Cardiac muscle cell (in vitro differentiated cells and primary cell): ENCODE measurements around the gene ANGPTL4. TPM values are rescaled to one million over a fixed set of nuclear protein-coding genes. Genes with fewer than 3 reads are reported as not detected.
"Not testable (repeated sequence)": the region's sequence is repeated elsewhere in the genome, so short reads cannot be mapped to it uniquely, and the experiment has no call there.

Source experiments
- DNase-seq, 2 donors: peaks; one replicate each; pipeline versions ENCODE4 v3.0.0 to v3.0.0-alpha.2; 2010 to 2017; ENCODE audit warnings: low read depth in 1 of 2, low spot score in 1 of 2
- H3K27ac ChIP-seq: fragments of 200-600 bp; sonication (generic); 2 replicates; pipeline ENCODE4 v1.5.1; 2016
- H3K27me3 ChIP-seq: fragments of 200-600 bp; sonication (generic); 2 replicates; pipeline ENCODE4 v1.6.0; 2016; ENCODE audit warnings: control low read depth
- H3K36me3 ChIP-seq: fragments of 200-600 bp; sonication (generic); 2 replicates; pipeline ENCODE4 v1.5.1; 2016; ENCODE audit warnings: control low read depth
- H3K4me1 ChIP-seq: fragments of 200-600 bp; sonication (generic); 2 replicates; pipeline ENCODE4 v1.8.1; 2017; ENCODE audit warnings: low read depth, mild to moderate bottlenecking, mixed run types
- H3K4me3 ChIP-seq: fragments of 200-600 bp; sonication (generic); 2 replicates; pipeline ENCODE4 v1.5.1; 2016; ENCODE audit warnings: mild to moderate bottlenecking
- H3K9me3 ChIP-seq: fragments of 200-600 bp; sonication (generic); 2 replicates; pipeline ENCODE4 v1.5.1; 2017; ENCODE audit warnings: low read depth, mild to moderate bottlenecking, control low read depth
- CTCF ChIP-seq: IDR thresholded peaks from 2 replicates; pipeline ENCODE4 v1.5.1; 2012; ENCODE audit warnings: low read depth, mild to moderate bottlenecking, low read length
- polyA plus RNA-seq: library from polyadenylated mRNA; unstranded; fragments of >200 nt; fragmentation: Nextera tagmentation; extraction: Ambion mirVana; gene quantifications from 2 replicates; pipeline ENCODE4 v1.2.1, GENCODE V29; 2016
- total RNA-seq: library from RNA; depleted of rRNA; stranded (reverse); fragments of >200 nt; gene quantifications from 2 replicates; pipeline ENCODE4 v1.2.3, GENCODE V29; 2016

ANGPTL4 gene
- total and polyA plus RNA-seq, 2 experiments from 2014 or later, result 3.2 to 6.0 TPM

GRCh38 chr19:8343483-8343844, 20.5 kb upstream of the ANGPTL4 start:
- Histone ChIP-seq H3K27ac (no peak overlapping the region), H3K4me3 (no peak overlapping the region), H3K9me3 (no peaks in the 10 kb centered on the region), H3K36me3 (no peaks in the 10 kb centered on the region), H3K4me1 (no peaks in the 10 kb centered on the region), H3K27me3 (peaks cover 9% of the 10 kb centered on the region)
- TF ChIP-seq CTCF, result no peak
- DNase-seq, result no peak

GRCh38 chr19:8349629-8350372, 14.2 kb upstream of the ANGPTL4 start:
- H3K4me1 ChIP-seq, H3K27ac ChIP-seq, H3K36me3 ChIP-seq, H3K4me3 ChIP-seq, H3K27me3 ChIP-seq, DNase-seq, H3K9me3 ChIP-seq: not testable (repeated sequence)

- Histone ChIP-seq H3K9me3 (no peaks in the 10 kb centered on the region), H3K36me3 (no peaks in the 10 kb centered on the region), H3K27ac (no peak overlapping the region), H3K27me3 (no peaks in the 10 kb centered on the region), H3K4me3 (no peak overlapping the region), H3K4me1 (peaks cover 5% of the 10 kb centered on the region)
- DNase-seq, result peak in 1 of 2 donors; percentile 61
- TF ChIP-seq CTCF, result no peak
Measured at GRCh38 chr19:8352134-8352827, 11.7 kb upstream of the ANGPTL4 start.

GRCh38 chr19:8352845-8353244, 11.1 kb upstream of the ANGPTL4 start:
- not testable (repeated sequence) for H3K27ac ChIP-seq, H3K27me3 ChIP-seq, H3K4me3 ChIP-seq, DNase-seq, H3K36me3 ChIP-seq, H3K9me3 ChIP-seq, H3K4me1 ChIP-seq

GRCh38 chr19:8355631-8356402, 8.1 kb upstream of the ANGPTL4 start:
- Histone ChIP-seq H3K27me3 (no peaks in the 10 kb centered on the region), H3K4me3 (no peak overlapping the region), H3K9me3 (no peaks in the 10 kb centered on the region), H3K36me3 (no peaks in the 10 kb centered on the region), H3K27ac (no peak overlapping the region), H3K4me1 (peaks cover 5% of the 10 kb centered on the region)
- no peak for TF ChIP-seq CTCF
- DNase-seq, result peak in 1 of 2 donors; percentile 97

- peak in 1 of 2 donors; percentile 56 for DNase-seq
- H3K4me3 ChIP-seq, result no peak overlapping the region
- H3K27me3 ChIP-seq, result no peaks in the 10 kb centered on the region
- H3K36me3 ChIP-seq, result no peaks in the 10 kb centered on the region
- H3K4me1 ChIP-seq, result peaks cover 8% of the 10 kb centered on the region
- TF ChIP-seq CTCF, result no peak
- H3K27ac ChIP-seq, result no peak overlapping the region
- no peaks in the 10 kb centered on the region for H3K9me3 ChIP-seq
Measured at GRCh38 chr19:8357007-8357521, 6.9 kb upstream of the ANGPTL4 start.
